IMR-90 (cell line): ENCODE results near the gene MYH10. TPM values are rescaled to one million over a fixed set of nuclear protein-coding genes. Genes with fewer than 3 reads are reported as not detected.

ENCODE experiments used
- ATAC-seq: fragments of 200-7000 bp; cut with Tn5 transposase; 2 replicates; pipeline ENCODE4 v1.9.1; 2020; ENCODE audit warnings: low read depth, mild to moderate bottlenecking, moderate library complexity
- BruUV-seq: library from RNA; stranded (reverse); fragments of 400-500 nt; replicated peaks from 2 replicates; lab custom pipeline; 2021; lab: Mats Ljungman, UMichigan
- CTCF ChIA-PET: fragments of 300-600 bp; formaldehyde crosslinking; extraction: SDS; loops from one replicate; lab custom pipeline; 2021; ENCODE audit warnings: antibody characterized with exemption; lab: Yijun Ruan, JAX
- POLR2A ChIA-PET: fragments of 300-600 bp; sonication (Branson Sonifier 250); formaldehyde crosslinking; loops from one replicate; lab custom pipeline; 2022; ENCODE audit warnings: antibody characterized with exemption; ENCODE audit not compliant: unreplicated experiment; lab: Charles Lee
- DNase-seq: peaks from one replicate; pipeline ENCODE4 v3.0.0; 2013
- H2AFZ ChIP-seq: replicated peaks from 2 replicates; pipeline ENCODE3; 2013; ENCODE audit warnings: low read length, mild to moderate bottlenecking; ENCODE audit not compliant: poor library complexity
- H2AK5ac ChIP-seq: 2 replicates; pipeline ENCODE4 v1.6.1; 2013; ENCODE audit warnings: low read depth, low read length, inconsistent platforms
- H2AK9ac ChIP-seq: replicated peaks from 2 replicates; pipeline ENCODE3; 2013; ENCODE audit warnings: mild to moderate bottlenecking, low read depth, low read length, moderate library complexity; ENCODE audit not compliant: poor library complexity
- H2BK120ac ChIP-seq: 2 replicates; pipeline ENCODE4 v1.6.1; 2013; ENCODE audit warnings: low read depth, low read length, inconsistent platforms
- H2BK15ac ChIP-seq: 3 replicates; pipeline ENCODE4 v1.6.1; 2013; ENCODE audit warnings: low read depth, low read length, inconsistent platforms
- H2BK20ac ChIP-seq: 2 replicates; pipeline ENCODE4 v1.6.1; 2013; ENCODE audit warnings: low read depth, mild to moderate bottlenecking, inconsistent platforms, low read length, moderate library complexity
- H2BK5ac ChIP-seq: 2 replicates; pipeline ENCODE4 v1.6.1; 2013; ENCODE audit warnings: mild to moderate bottlenecking, low read depth, low read length, inconsistent platforms; ENCODE audit not compliant: poor library complexity, severe bottlenecking
- H3K14ac ChIP-seq: replicated peaks from 2 replicates; pipeline ENCODE4 v1.6.1; 2013; ENCODE audit warnings: low read depth, low read length, inconsistent platforms
- H3K18ac ChIP-seq: 2 replicates; pipeline ENCODE4 v1.6.1; 2013; ENCODE audit warnings: low read depth, low read length, control low read depth
- H3K23ac ChIP-seq: 2 replicates; pipeline ENCODE4 v1.6.1; 2013; ENCODE audit warnings: low read depth, low read length, inconsistent platforms
- H3K27ac ChIP-seq: 2 replicates; pipeline ENCODE4 v1.5.1; 2013; ENCODE audit warnings: mild to moderate bottlenecking, control low read depth, low read length; ENCODE audit not compliant: insufficient read depth
- H3K27me3 ChIP-seq: 2 replicates; pipeline ENCODE4 v1.6.1; 2013; ENCODE audit warnings: low read length; ENCODE audit not compliant: control insufficient read depth, insufficient read depth
- H3K36me3 ChIP-seq: 2 replicates; pipeline ENCODE4 v1.6.1; 2013; ENCODE audit warnings: low read length, mixed read lengths; ENCODE audit not compliant: control insufficient read depth, insufficient read depth
- H3K4ac ChIP-seq: 2 replicates; pipeline ENCODE4 v1.6.1; 2013; ENCODE audit warnings: low read depth, low read length, inconsistent platforms
- H3K4me1 ChIP-seq: 2 replicates; pipeline ENCODE4 v1.6.1; 2013; ENCODE audit warnings: low read length, mixed read lengths; ENCODE audit not compliant: control insufficient read depth, insufficient read depth
- H3K4me2 ChIP-seq: 2 replicates; pipeline ENCODE4 v1.6.1; 2013; ENCODE audit warnings: low read depth, mild to moderate bottlenecking, control low read depth, low read length, moderate library complexity
- H3K4me3 ChIP-seq: 2 replicates; pipeline ENCODE4 v1.5.1; 2013; ENCODE audit warnings: low read depth, mild to moderate bottlenecking, control low read depth, low read length, moderate library complexity; ENCODE audit not compliant: insufficient read depth
- H3K56ac ChIP-seq: 2 replicates; pipeline ENCODE4 v1.6.1; 2013; ENCODE audit warnings: low read length, inconsistent platforms; ENCODE audit not compliant: insufficient read depth; ENCODE audit errors: extremely low read depth
- H3K79me1 ChIP-seq, 2 experiments: 2 replicates each; pipeline ENCODE4 v1.6.1; 2013; ENCODE audit warnings: low read length in 2 of 2, inconsistent platforms in 1 of 2, low read depth in 1 of 2
- H3K9ac ChIP-seq: 2 replicates; pipeline ENCODE4 v1.6.1; 2013; ENCODE audit warnings: low read depth, low read length, control low read depth
- H3K9me1 ChIP-seq: 2 replicates; pipeline ENCODE4 v1.6.1; 2013; ENCODE audit warnings: low read length, inconsistent platforms; ENCODE audit not compliant: insufficient read depth
- H3K9me3 ChIP-seq: 2 replicates; pipeline ENCODE4 v1.6.1; 2013; ENCODE audit warnings: low read length; ENCODE audit not compliant: control insufficient read depth, insufficient read depth
- H4K20me1 ChIP-seq: 2 replicates; pipeline ENCODE4 v1.6.1; 2013; ENCODE audit warnings: low read length, inconsistent platforms; ENCODE audit not compliant: insufficient read depth
- H4K5ac ChIP-seq: 2 replicates; pipeline ENCODE4 v1.6.1; 2013; ENCODE audit warnings: mild to moderate bottlenecking, low read depth, low read length, control low read depth
- H4K8ac ChIP-seq, 2 experiments: 2 replicates each; pipeline ENCODE4 v1.6.1; 2013; ENCODE audit warnings: low read depth in 2 of 2, low read length in 2 of 2, control low read depth in 1 of 2, inconsistent platforms in 1 of 2
- H4K91ac ChIP-seq: 2 replicates; pipeline ENCODE4 v1.6.1; 2013; ENCODE audit warnings: low read depth, low read length, inconsistent platforms; ENCODE audit not compliant: insufficient read depth
- CEBPB ChIP-seq: IDR thresholded peaks from 2 replicates; pipeline ENCODE4 v1.6.1; 2012; ENCODE audit warnings: low read depth, low read length, improper control_type of control experiment
- CHD1 ChIP-seq: IDR thresholded peaks from 2 replicates; pipeline ENCODE4 v1.6.1; 2012; ENCODE audit warnings: low read depth, low read length, improper control_type of control experiment
- FOS ChIP-seq: fragments of 150-350 bp; IDR thresholded peaks from 2 replicates; pipeline ENCODE4 v1.6.1; 2016; ENCODE audit warnings: low read depth, low read length
- MAFK ChIP-seq: IDR thresholded peaks from 2 replicates; pipeline ENCODE4 v1.6.1; 2012; ENCODE audit warnings: low read depth, low read length, improper control_type of control experiment
- MXI1 ChIP-seq: IDR thresholded peaks from 2 replicates; pipeline ENCODE4 v1.6.1; 2012; ENCODE audit warnings: low read depth, mild to moderate bottlenecking, low read length, moderate library complexity, borderline replicate concordance
- NFE2L2 ChIP-seq: fragments of 150-350 bp; IDR thresholded peaks from 2 replicates; pipeline ENCODE4 v1.6.1; 2016; ENCODE audit warnings: low read depth, mild to moderate bottlenecking, low read length
- POLR2A ChIP-seq: IDR thresholded peaks from 2 replicates; pipeline ENCODE4 v1.6.1; 2012; ENCODE audit warnings: mild to moderate bottlenecking, low read depth, low read length
- RAD21 ChIP-seq: IDR thresholded peaks from 2 replicates; pipeline ENCODE4 v1.6.1; 2012; ENCODE audit warnings: low read length, improper control_type of control experiment
- RCOR1 ChIP-seq: IDR thresholded peaks from 2 replicates; pipeline ENCODE4 v1.6.1; 2012; ENCODE audit warnings: mild to moderate bottlenecking, low read length, improper control_type of control experiment; ENCODE audit not compliant: insufficient replicate concordance
- RFX5 ChIP-seq: IDR thresholded peaks from 2 replicates; pipeline ENCODE4 v1.8.0; 2012; ENCODE audit warnings: low read depth, mild to moderate bottlenecking, low read length, moderate library complexity
- whole genome bisulfite sequencing, 2 experiments: methylation state at CpG; one replicate each; pipeline versions ENCODE4 v1.1.5 to v1.1.7; 2013; ENCODE audit warnings: missing lambda C conversion rate in 2 of 2; ENCODE audit not compliant: insufficient read length in 1 of 2; ENCODE audit errors: extremely low coverage in 2 of 2; 5-methylcytosine and 5-hydroxymethylcytosine counted together
- dilution Hi-C: fragments of 300-500 bp; cut with HindIII; formaldehyde crosslinking; loops from one replicate; pipeline ENCODE4 v1.14.3; 2018; ENCODE audit warnings: low sequenced_read_pairs; ENCODE audit not compliant: unreplicated experiment
- in situ Hi-C: fragments of 300-500 bp; cut with MboI; formaldehyde crosslinking; loops from 3 replicates; pipeline ENCODE4 v1.14.3; 2019; ENCODE audit warnings: low sequenced_read_pairs, inconsistent platforms, mixed read lengths
- intact Hi-C: fragments of 100-400 bp; cut with micrococcal nuclease; formaldehyde crosslinking; loops from 2 replicates; pipeline ENCODE4 v1.10.0; 2022
- polyA plus RNA-seq, 3 experiments: library from polyadenylated mRNA; depleted of rRNA; stranded (reverse); fragments of >200 nt; gene quantifications; 2 replicates each; pipeline ENCODE4 v1.2.3, GENCODE V29; 2012; ENCODE audit warnings: low replicate concordance in 1 of 3
- total RNA-seq: library from RNA; depleted of rRNA; stranded (reverse); fragments of >200 nt; gene quantifications from 2 replicates; pipeline ENCODE4 v1.2.3, GENCODE V29; 2012
- TF ChIP-seq, protein P1 (sequence below): fragments of 150-350 bp; IDR thresholded peaks from 2 replicates; pipeline ENCODE4 v1.6.1; 2017; ENCODE audit warnings: mild to moderate bottlenecking, antibody characterized with exemption, low read length, low read depth

MYH10 gene
- total and polyA plus RNA-seq, 2 of the 4 experiments (the other 2 are of a cell fraction): 71.2 to 95.2 TPM

DNA sequence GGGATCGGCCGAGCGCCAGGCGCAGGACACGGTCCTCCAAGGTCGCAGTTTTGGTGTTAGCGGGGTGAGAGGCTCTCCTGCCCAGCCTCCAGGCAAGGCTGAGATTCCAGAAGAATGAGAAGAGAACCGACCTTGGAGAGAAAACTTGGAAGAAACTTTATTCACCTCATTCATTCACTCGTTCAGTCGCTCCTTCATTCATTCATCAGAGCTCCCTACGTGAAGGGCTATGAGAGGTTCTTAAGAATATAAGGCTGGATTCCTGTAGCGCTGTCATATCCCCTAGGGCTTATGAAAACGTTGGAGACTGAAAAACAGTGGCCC lies 991 bp upstream of the MYH10 start:
- Histone ChIP-seq H3K4me3 (peak overlapping the region; percentile 55), H3K4ac (peak overlapping the region; percentile 67), H4K91ac (peak overlapping the region; percentile 3; the same call in 1 of the 2 replicates), H2BK20ac (no peak overlapping the region), H3K27ac (peak overlapping the region; percentile 30; the same call in 1 of the 2 replicates), H3K18ac (no peak overlapping the region), H3K9ac (peak overlapping the region; percentile 52), H3K27me3 (no peaks in the 10 kb centered on the region; the same call in 1 of the 2 replicates), H3K23ac (peak overlapping the region; percentile 64), H3K4me1 (peaks cover 2% of the 10 kb centered on the region; the same call in 1 of the 2 replicates), H2BK15ac (no peak overlapping the region), H2BK5ac (no peak overlapping the region), H3K56ac (no peak overlapping the region), H3K14ac (peak overlapping the region; percentile 37; the same call in 1 of the 2 replicates), H4K5ac (no peak overlapping the region), H2AK9ac (no peak overlapping the region), H4K8ac (peak overlapping the region; percentile 13 to 54; a peak in 2 of 4 replicates), H4K20me1 (peaks cover 8% of the 10 kb centered on the region; the same call in 1 of the 2 replicates), H3K79me1 (peaks cover 13 to 24% of the 10 kb centered on the region in 2 experiments), H2BK120ac (peak overlapping the region; percentile 40; the same call in 1 of the 2 replicates), H3K9me3 (no peaks in the 10 kb centered on the region), H3K4me2 (peak overlapping the region; percentile 72), H3K9me1 (peaks cover 4% of the 10 kb centered on the region; the same call in 1 of the 2 replicates), H3K36me3 (no peaks in the 10 kb centered on the region), H2AFZ (peak overlapping the region; percentile 95), H2AK5ac (no peak overlapping the region)
- POLR2A ChIA-PET: no interaction called here
- in situ Hi-C loops (no loop called here), intact Hi-C loops (no loop called here), dilution Hi-C loops (no loop called here)
- no CpG with 5 or more reads among the region's 13 CpGs for WGBS, 2 experiments
- BruUV-seq: no TSS peak
- DNase-seq: peak; percentile 20
- TF ChIP-seq POLR2A (no peak), MAFK (no peak), FOS (no peak), NFE2L2 (no peak), RAD21 (no peak), RCOR1 (no peak), RFX5 (no peak), CEBPB (no peak), CHD1 (no peak), MXI1 (no peak)
- TF ChIP-seq, protein P1, sequence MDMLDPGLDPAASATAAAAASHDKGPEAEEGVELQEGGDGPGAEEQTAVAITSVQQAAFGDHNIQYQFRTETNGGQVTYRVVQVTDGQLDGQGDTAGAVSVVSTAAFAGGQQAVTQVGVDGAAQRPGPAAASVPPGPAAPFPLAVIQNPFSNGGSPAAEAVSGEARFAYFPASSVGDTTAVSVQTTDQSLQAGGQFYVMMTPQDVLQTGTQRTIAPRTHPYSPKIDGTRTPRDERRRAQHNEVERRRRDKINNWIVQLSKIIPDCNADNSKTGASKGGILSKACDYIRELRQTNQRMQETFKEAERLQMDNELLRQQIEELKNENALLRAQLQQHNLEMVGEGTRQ: no peak
- no peak for ATAC-seq
- CTCF ChIA-PET: no interaction called here
